ENCODE measurements around the gene PGPEP1.

Gene PGPEP1

DNA sequence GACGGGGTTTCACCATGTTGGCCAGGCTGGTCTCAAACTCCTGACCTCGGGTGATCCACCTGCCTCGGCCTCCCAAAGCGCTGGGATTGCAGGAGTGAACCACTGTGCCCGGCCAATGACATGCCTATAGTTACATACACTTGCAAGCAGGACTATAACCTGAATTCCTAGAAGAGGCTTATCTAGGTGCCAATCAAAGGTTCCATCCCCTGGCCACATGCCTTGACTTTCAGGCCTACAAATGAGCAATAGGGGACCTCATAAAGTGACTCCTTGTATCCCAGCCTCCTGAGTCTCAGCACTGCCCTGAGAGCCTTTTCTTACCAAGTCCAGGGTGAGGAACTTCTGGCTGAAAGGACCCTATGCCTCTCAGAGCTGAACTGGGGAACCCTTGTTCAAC is 13.6 kb upstream of the PGPEP1 start:
- no peak for TF ChIP-seq CTCF (conservative IDR thresholded peaks at IDR 0.05; ENCODE audit: low read depth, low read length)
- no peak overlapping the region for H3K4me3 ChIP-seq (IDR thresholded peaks at IDR 0.05; ENCODE audit: insufficient read depth, low read depth, low read length)
- H3K4me1 ChIP-seq (ENCODE audit: low read depth, poor library complexity, severe bottlenecking): peaks cover 21% of the 10 kb centered on the region
- H3K27ac ChIP-seq: no peak overlapping the region
- H3K36me3 ChIP-seq (ENCODE audit: insufficient read depth): no peaks in the 10 kb centered on the region
- H2AFZ ChIP-seq (ENCODE audit: low read depth): no peak overlapping the region
- H3K27me3 ChIP-seq (ENCODE audit: insufficient read depth, low read depth): no peaks in the 10 kb centered on the region; the same call in 1 of the 2 replicates
- no peak overlapping the region for H3K4me2 ChIP-seq
- no peak overlapping the region for H3K9ac ChIP-seq
- peaks cover 11% of the 10 kb centered on the region for H3K79me2 ChIP-seq (ENCODE audit: insufficient read depth, low read depth)
- H4K20me1 ChIP-seq (ENCODE audit: insufficient read depth): no peaks in the 10 kb centered on the region

DNA sequence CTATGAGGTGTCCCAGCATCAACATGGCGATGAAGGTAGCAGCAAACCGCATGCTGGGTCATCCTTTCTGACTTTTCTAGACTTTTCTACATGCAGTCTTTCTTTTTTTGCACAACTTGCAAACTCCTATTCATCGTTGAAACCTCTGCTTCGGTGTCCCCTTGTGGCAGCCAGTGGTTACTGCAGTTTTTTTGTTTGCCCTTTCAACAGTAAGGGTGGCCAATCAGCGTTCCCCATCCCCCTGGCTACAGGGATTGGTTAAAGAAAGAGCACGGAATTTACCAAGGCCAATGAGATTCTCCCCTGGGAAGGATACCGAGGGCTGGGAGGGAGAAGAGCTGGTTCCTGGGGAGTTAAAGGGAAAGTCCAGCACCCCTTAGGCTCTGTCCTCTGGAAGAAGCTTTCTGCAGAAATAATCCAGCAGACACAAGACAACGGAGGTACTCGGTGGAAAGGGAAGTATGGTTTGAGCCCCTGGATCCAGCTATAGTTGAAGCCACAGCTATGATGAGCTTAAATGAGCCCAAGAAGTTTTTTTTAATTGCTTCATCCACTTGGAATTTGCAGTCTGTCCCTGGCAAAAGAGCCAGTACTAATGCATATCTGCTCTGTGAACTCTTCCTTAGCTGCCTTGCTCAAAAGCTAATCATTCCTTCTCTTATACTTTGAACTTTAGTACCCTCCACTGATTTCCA is 11.9 kb upstream of the PGPEP1 start:
- Histone ChIP-seq H3K27me3 (ENCODE audit: insufficient read depth, low read depth) (peaks cover 5% of the 10 kb centered on the region; the same call in 1 of the 2 replicates), H3K4me3 (IDR thresholded peaks at IDR 0.05; ENCODE audit: insufficient read depth, low read depth, low read length) (no peak overlapping the region), H3K79me2 (ENCODE audit: insufficient read depth, low read depth) (no peaks in the 10 kb centered on the region), H4K20me1 (ENCODE audit: insufficient read depth) (no peaks in the 10 kb centered on the region), H3K4me2 (peak overlapping the region; percentile 5; the same call in 1 of the 2 replicates), H3K9ac (no peak overlapping the region), H3K27ac (no peak overlapping the region), H3K4me1 (ENCODE audit: low read depth, poor library complexity, severe bottlenecking) (peaks cover 17% of the 10 kb centered on the region), H2AFZ (ENCODE audit: low read depth) (peak overlapping the region; percentile 67; the same call in 1 of the 2 replicates), H3K36me3 (ENCODE audit: insufficient read depth) (no peaks in the 10 kb centered on the region)
- TF ChIP-seq CTCF (conservative IDR thresholded peaks at IDR 0.05; ENCODE audit: low read depth, low read length): peak; percentile 88

DNA sequence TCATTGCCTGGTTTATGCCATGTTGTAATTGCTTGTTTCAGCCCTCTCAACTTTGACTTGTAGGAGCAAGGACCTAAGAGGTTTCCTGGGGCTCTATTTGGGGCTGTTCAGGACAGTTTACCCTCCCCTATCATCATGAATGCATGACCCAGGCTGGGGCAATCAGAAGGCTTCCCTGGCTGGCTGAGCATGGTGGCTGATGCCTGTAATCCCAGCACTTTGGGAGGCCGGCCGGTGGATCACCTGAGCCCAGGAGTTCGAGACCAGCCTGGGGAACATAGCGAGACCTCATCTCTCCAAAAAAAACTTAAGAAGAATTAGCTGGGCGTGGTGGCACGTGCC is 11.4 kb upstream of the PGPEP1 start:
- Histone ChIP-seq H3K36me3 (ENCODE audit: insufficient read depth) (no peaks in the 10 kb centered on the region), H3K4me1 (ENCODE audit: low read depth, poor library complexity, severe bottlenecking) (peaks cover 12% of the 10 kb centered on the region), H3K79me2 (ENCODE audit: insufficient read depth, low read depth) (no peaks in the 10 kb centered on the region), H3K27ac (no peak overlapping the region), H3K4me3 (IDR thresholded peaks at IDR 0.05; ENCODE audit: insufficient read depth, low read depth, low read length) (no peak overlapping the region), H3K27me3 (ENCODE audit: insufficient read depth, low read depth) (peaks cover 7% of the 10 kb centered on the region; the same call in 1 of the 2 replicates), H2AFZ (ENCODE audit: low read depth) (peak overlapping the region; percentile 67; the same call in 1 of the 2 replicates), H3K4me2 (peak overlapping the region; percentile 5; the same call in 1 of the 2 replicates), H3K9ac (no peak overlapping the region), H4K20me1 (ENCODE audit: insufficient read depth) (no peaks in the 10 kb centered on the region)
- TF ChIP-seq CTCF (conservative IDR thresholded peaks at IDR 0.05; ENCODE audit: low read depth, low read length): no peak

- peaks cover 7% of the 10 kb centered on the region; the same call in 1 of the 2 replicates for H3K27me3 ChIP-seq (ENCODE audit: insufficient read depth, low read depth)
Measured at GRCh38 chr19:18330868-18331267, 9.5 kb upstream of the PGPEP1 start.

More at GRCh38 chr19:18330868-18331267, 9.5 kb upstream of the PGPEP1 start:
- TF ChIP-seq CTCF (conservative IDR thresholded peaks at IDR 0.05; ENCODE audit: low read depth, low read length): no peak
- H4K20me1 ChIP-seq (ENCODE audit: insufficient read depth): no peaks in the 10 kb centered on the region
- no peak overlapping the region for H2AFZ ChIP-seq (ENCODE audit: low read depth)
- H3K4me1 ChIP-seq (ENCODE audit: low read depth, poor library complexity, severe bottlenecking): peaks cover 6% of the 10 kb centered on the region
- no peak overlapping the region for H3K9ac ChIP-seq
- no peaks in the 10 kb centered on the region for H3K79me2 ChIP-seq (ENCODE audit: insufficient read depth, low read depth)
- H3K4me3 ChIP-seq (IDR thresholded peaks at IDR 0.05; ENCODE audit: insufficient read depth, low read depth, low read length): no peak overlapping the region
- no peaks in the 10 kb centered on the region for H3K36me3 ChIP-seq (ENCODE audit: insufficient read depth)
- no peak overlapping the region for H3K4me2 ChIP-seq
- no peak overlapping the region for H3K27ac ChIP-seq
